ENCODE data around the gene CEP131. TPM values are rescaled to one million over a fixed set of nuclear protein-coding genes. Genes with fewer than 3 reads are reported as not detected.

CEP131 gene
- total RNA-seq, 5 donors from 2014 or later (not counting 1 experiment from before 2014, with no cell fraction given): 9.0 to 15.8 (median 11.2) TPM

- Mint-ChIP-seq H3K36me3 (peaks cover 22% of the 10 kb centered on the region), H3K4me1 (peaks cover 17 to 30% (median 25%) of the 10 kb centered on the region in 3 donors), H3K27ac (no peak overlapping the region), H3K27me3 (no peaks in the 10 kb centered on the region), H3K9me3 (no peaks in the 10 kb centered on the region), H3K4me3 (no peak overlapping the region)
- no peak for ATAC-seq (replicated peaks in 1 of 4)
- Histone ChIP-seq H3K4me1 (ENCODE audit: control insufficient read depth in 1 of 2, extremely low read depth in 1 of 2, insufficient read depth in 2 of 2, low read length in 2 of 2) (peaks cover 1 to 22% of the 10 kb centered on the region in 2 experiments), H3K4me3 (ENCODE audit: control insufficient read depth in 1 of 2, extremely low read depth in 1 of 2, low read length in 1 of 2) (no peak overlapping the region), H3K27me3 (replicated peaks in 1 of 2; ENCODE audit: control insufficient read depth in 2 of 2, extremely low read depth in 1 of 2, insufficient read depth in 2 of 2, low read length in 1 of 2) (no peaks in the 10 kb centered on the region), H3K36me3 (ENCODE audit: control insufficient read depth in 2 of 2, extremely low read depth in 1 of 2, insufficient read depth in 1 of 2, low read length in 1 of 2) (peaks cover 23 to 40% of the 10 kb centered on the region in 2 donors), H3K9me3 (no peaks in the 10 kb centered on the region), H3K27ac (ENCODE audit: low read length) (no peak overlapping the region)
- CTCF ChIA-PET: no interaction called here
- POLR2A ChIA-PET: interaction anchor here in 1 of 2 donors (0.6 kb wide), 1 partner anchor 105 kb away, joined by 5 read pairs; no protein-coding TSS in a partner anchor
- WGBS (ENCODE audit: insufficient coverage): 94% methylated on average over 17 of the region's 19 CpGs
- no peak for DNase-seq
Observed at GRCh38 chr17:81232616-81233241, 10.0 kb upstream of the CEP131 start.

- Histone ChIP-seq H3K9me3 (no peaks in the 10 kb centered on the region), H3K27me3 (replicated peaks in 1 of 2; ENCODE audit: control insufficient read depth in 2 of 2, extremely low read depth in 1 of 2, insufficient read depth in 2 of 2, low read length in 1 of 2) (no peaks in the 10 kb centered on the region), H3K27ac (ENCODE audit: low read length) (no peak overlapping the region), H3K4me3 (ENCODE audit: control insufficient read depth in 1 of 2, extremely low read depth in 1 of 2, low read length in 1 of 2) (no peak overlapping the region), H3K4me1 (ENCODE audit: control insufficient read depth in 1 of 2, extremely low read depth in 1 of 2, insufficient read depth in 2 of 2, low read length in 2 of 2) (peaks cover 0 to 14% of the 10 kb centered on the region in 2 experiments), H3K36me3 (ENCODE audit: control insufficient read depth in 2 of 2, extremely low read depth in 1 of 2, insufficient read depth in 1 of 2, low read length in 1 of 2) (peaks cover 23 to 40% of the 10 kb centered on the region in 2 donors)
- H3K27me3 Mint-ChIP-seq: no peaks in the 10 kb centered on the region
- WGBS (ENCODE audit: insufficient coverage): 96% methylated on average over 40 of the region's 43 CpGs
- no peak overlapping the region for H3K4me3 Mint-ChIP-seq
- H3K4me1 Mint-ChIP-seq: peaks cover 12 to 25% (median 23%) of the 10 kb centered on the region in 3 donors
- ATAC-seq (replicated peaks in 1 of 4) (no peak), DNase-seq (no peak)
- peaks cover 22% of the 10 kb centered on the region for H3K36me3 Mint-ChIP-seq
- H3K27ac Mint-ChIP-seq: no peak overlapping the region
- no peaks in the 10 kb centered on the region for H3K9me3 Mint-ChIP-seq
- ChIA-PET POLR2A (interaction anchor here in 1 of 2 donors (0.6 kb wide), 1 partner anchor 106 kb away, joined by 5 read pairs; no protein-coding TSS in a partner anchor), CTCF (no interaction called here)
Observed at GRCh38 chr17:81231766-81232581, 9.2 kb upstream of the CEP131 start.

GRCh38 chr17:81231121-81231645 is 8.4 kb upstream of the CEP131 start:
- CTCF ChIA-PET: no interaction called here
- Mint-ChIP-seq H3K4me1 (peaks cover 12 to 23% (median 20%) of the 10 kb centered on the region in 3 donors), H3K27me3 (no peaks in the 10 kb centered on the region), H3K4me3 (no peak overlapping the region), H3K9me3 (no peaks in the 10 kb centered on the region), H3K27ac (no peak overlapping the region), H3K36me3 (peaks cover 22% of the 10 kb centered on the region)
- DNase-seq (no peak), ATAC-seq (replicated peaks in 1 of 4) (no peak)
- no peaks in the 10 kb centered on the region for H3K27me3 ChIP-seq (replicated peaks in 1 of 2; ENCODE audit: control insufficient read depth in 2 of 2, extremely low read depth in 1 of 2, insufficient read depth in 2 of 2, low read length in 1 of 2)
- WGBS (ENCODE audit: insufficient coverage): 94% methylated on average over 31 of the region's 31 CpGs
- no peak overlapping the region for H3K27ac ChIP-seq (ENCODE audit: low read length)
- H3K4me3 ChIP-seq (ENCODE audit: control insufficient read depth in 1 of 2, extremely low read depth in 1 of 2, low read length in 1 of 2): no peak overlapping the region
- H3K9me3 ChIP-seq: no peaks in the 10 kb centered on the region
- H3K36me3 ChIP-seq (ENCODE audit: control insufficient read depth in 2 of 2, extremely low read depth in 1 of 2, insufficient read depth in 1 of 2, low read length in 1 of 2): peaks cover 23 to 40% of the 10 kb centered on the region in 2 donors
- peaks cover 0 to 6% of the 10 kb centered on the region in 2 experiments for H3K4me1 ChIP-seq (ENCODE audit: control insufficient read depth in 1 of 2, extremely low read depth in 1 of 2, insufficient read depth in 2 of 2, low read length in 2 of 2)
- POLR2A ChIA-PET: no interaction called here

GRCh38 chr17:81230043-81230820 is 7.5 kb upstream of the CEP131 start:
- Mint-ChIP-seq H3K27me3 (no peaks in the 10 kb centered on the region), H3K9me3 (no peaks in the 10 kb centered on the region), H3K36me3 (peaks cover 21% of the 10 kb centered on the region), H3K4me3 (no peak overlapping the region), H3K4me1 (peaks cover 11 to 23% (median 15%) of the 10 kb centered on the region in 3 donors), H3K27ac (no peak overlapping the region)
- ATAC-seq (replicated peaks in 1 of 4) (no peak), DNase-seq (no peak)
- Histone ChIP-seq H3K36me3 (ENCODE audit: control insufficient read depth in 2 of 2, extremely low read depth in 1 of 2, insufficient read depth in 1 of 2, low read length in 1 of 2) (peaks cover 23 to 40% of the 10 kb centered on the region in 2 donors), H3K27ac (ENCODE audit: low read length) (no peak overlapping the region), H3K4me1 (ENCODE audit: control insufficient read depth in 1 of 2, extremely low read depth in 1 of 2, insufficient read depth in 2 of 2, low read length in 2 of 2) (no peaks in the 10 kb centered on the region), H3K4me3 (ENCODE audit: control insufficient read depth in 1 of 2, extremely low read depth in 1 of 2, low read length in 1 of 2) (no peak overlapping the region), H3K9me3 (no peaks in the 10 kb centered on the region), H3K27me3 (replicated peaks in 1 of 2; ENCODE audit: control insufficient read depth in 2 of 2, extremely low read depth in 1 of 2, insufficient read depth in 2 of 2, low read length in 1 of 2) (no peaks in the 10 kb centered on the region)
- WGBS (ENCODE audit: insufficient coverage): 96% methylated on average over 24 of the region's 26 CpGs
- CTCF ChIA-PET: no interaction called here
- POLR2A ChIA-PET: no interaction called here

GRCh38 chr17:81229666-81229920 is 6.8 kb upstream of the CEP131 start:
- ChIA-PET CTCF (no interaction called here), POLR2A (no interaction called here)
- Mint-ChIP-seq H3K4me3 (no peak overlapping the region), H3K9me3 (no peaks in the 10 kb centered on the region), H3K4me1 (peaks cover 5 to 16% (median 9%) of the 10 kb centered on the region in 3 donors), H3K36me3 (peaks cover 15% of the 10 kb centered on the region), H3K27ac (no peak overlapping the region), H3K27me3 (no peaks in the 10 kb centered on the region)
- Histone ChIP-seq H3K27ac (ENCODE audit: low read length) (no peak overlapping the region), H3K4me3 (ENCODE audit: control insufficient read depth in 1 of 2, extremely low read depth in 1 of 2, low read length in 1 of 2) (no peak overlapping the region), H3K9me3 (no peaks in the 10 kb centered on the region), H3K27me3 (replicated peaks in 1 of 2; ENCODE audit: control insufficient read depth in 2 of 2, extremely low read depth in 1 of 2, insufficient read depth in 2 of 2, low read length in 1 of 2) (no peaks in the 10 kb centered on the region), H3K4me1 (ENCODE audit: control insufficient read depth in 1 of 2, extremely low read depth in 1 of 2, insufficient read depth in 2 of 2, low read length in 2 of 2) (no peaks in the 10 kb centered on the region), H3K36me3 (ENCODE audit: control insufficient read depth in 2 of 2, extremely low read depth in 1 of 2, insufficient read depth in 1 of 2, low read length in 1 of 2) (peaks cover 23 to 40% of the 10 kb centered on the region in 2 donors)
- ATAC-seq (replicated peaks in 1 of 4): no peak
- 93% methylated on average over 14 of the region's 14 CpGs for WGBS (ENCODE audit: insufficient coverage)
- DNase-seq: no peak
